DMS53 treated with DMSO at 0.1 percent for 48 hours (cell line): Measurements from ENCODE around the gene SLC38A7.
"Not testable (repeated sequence)": the region's sequence is repeated elsewhere in the genome, so short reads cannot be mapped to it uniquely, and the experiment has no call there.

Experiments
- DNase-seq: peaks from one replicate; lab custom pipeline; 2025; ENCODE audit not compliant: unreplicated experiment; lab: John Stamatoyannopoulos, UW

The SLC38A7 gene, protein sequence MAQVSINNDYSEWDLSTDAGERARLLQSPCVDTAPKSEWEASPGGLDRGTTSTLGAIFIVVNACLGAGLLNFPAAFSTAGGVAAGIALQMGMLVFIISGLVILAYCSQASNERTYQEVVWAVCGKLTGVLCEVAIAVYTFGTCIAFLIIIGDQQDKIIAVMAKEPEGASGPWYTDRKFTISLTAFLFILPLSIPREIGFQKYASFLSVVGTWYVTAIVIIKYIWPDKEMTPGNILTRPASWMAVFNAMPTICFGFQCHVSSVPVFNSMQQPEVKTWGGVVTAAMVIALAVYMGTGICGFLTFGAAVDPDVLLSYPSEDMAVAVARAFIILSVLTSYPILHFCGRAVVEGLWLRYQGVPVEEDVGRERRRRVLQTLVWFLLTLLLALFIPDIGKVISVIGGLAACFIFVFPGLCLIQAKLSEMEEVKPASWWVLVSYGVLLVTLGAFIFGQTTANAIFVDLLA

GRCh38 chr16:58684354-58685083, at the start of gene SLC38A7:
Gene SLC38A7, minus strand, starts transcription at chr16:58684770. Its CDS starts 4,644 bp downstream, at chr16:58680126.
- DNase-seq: peak; percentile 52

GRCh38 chr16:58733671-58734458, 49.3 kb upstream of the SLC38A7 start, which contains the start of gene GOT2:
Gene GOT2, minus strand, starts transcription at chr16:58734316. Its CDS starts 88 bp downstream, at chr16:58734228.
- DNase-seq: peak; percentile 65

GRCh38 chr16:58733248-58733670, 48.7 kb upstream of the SLC38A7 start:
- no peak for DNase-seq

DNA sequence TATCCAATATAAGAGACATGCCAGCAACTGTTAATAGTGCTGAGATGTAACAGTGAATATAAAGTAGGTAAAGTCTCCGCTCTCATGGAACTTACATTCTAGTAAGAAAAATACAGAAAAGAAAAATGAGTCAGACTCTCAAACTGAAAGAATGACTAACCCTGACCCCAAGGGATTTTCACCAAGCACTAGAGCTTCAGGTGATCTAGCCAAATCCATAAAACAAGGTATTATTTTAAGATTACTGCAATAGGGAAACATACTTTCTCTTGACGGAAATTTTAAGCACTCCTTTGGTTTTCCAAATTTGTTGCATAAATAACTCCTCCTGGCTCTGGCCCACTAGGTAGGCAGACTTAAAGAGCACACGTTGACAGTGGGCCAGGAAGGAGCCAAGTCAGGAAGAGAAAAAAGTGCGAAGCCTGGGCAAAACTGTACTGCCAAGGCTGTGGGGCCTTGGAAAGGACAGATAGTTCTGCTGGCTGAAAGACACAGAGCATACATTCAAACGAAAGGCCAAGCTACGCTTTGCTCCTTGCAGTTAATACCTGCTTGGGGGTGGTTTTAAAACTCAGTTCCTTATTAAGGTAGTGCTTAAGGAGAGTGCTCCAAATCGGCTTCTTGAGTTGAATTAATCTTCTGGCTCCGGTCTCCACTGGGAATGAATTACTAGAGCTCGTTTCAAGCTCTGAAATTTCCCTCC, 48.1 kb upstream of the SLC38A7 start:
- DNase-seq: no peak

DNA sequence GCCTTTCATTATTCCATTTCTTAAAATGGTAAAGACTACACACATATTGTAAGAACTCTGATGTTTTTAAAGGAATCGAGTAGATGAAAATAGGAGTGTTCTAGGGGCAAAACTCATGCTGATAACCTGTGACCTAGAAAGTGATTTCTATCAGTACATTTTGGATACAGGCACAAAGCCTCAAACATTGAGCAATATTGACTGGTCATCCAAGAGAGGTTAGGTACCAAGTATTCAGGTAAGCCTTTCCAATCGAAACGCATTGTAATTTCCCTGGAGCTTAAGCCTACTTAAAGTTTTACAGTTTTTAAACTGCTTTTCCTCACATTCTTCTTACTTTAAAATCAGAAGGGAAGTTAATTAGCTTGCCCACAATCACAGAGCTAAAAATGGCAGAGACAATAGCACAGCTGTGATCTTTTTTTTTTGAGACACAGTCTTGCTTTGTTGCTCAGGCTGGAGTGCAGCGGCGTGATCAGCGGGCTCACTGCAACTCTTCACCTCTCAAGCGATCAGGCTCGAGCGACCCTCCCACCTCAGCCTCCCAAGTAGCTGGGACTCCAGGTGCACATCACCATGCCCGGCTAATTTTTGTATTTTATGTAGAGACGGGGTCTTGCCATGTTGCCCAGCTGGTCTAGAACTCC, 46.3 kb upstream of the SLC38A7 start:
- DNase-seq: no peak

DNA sequence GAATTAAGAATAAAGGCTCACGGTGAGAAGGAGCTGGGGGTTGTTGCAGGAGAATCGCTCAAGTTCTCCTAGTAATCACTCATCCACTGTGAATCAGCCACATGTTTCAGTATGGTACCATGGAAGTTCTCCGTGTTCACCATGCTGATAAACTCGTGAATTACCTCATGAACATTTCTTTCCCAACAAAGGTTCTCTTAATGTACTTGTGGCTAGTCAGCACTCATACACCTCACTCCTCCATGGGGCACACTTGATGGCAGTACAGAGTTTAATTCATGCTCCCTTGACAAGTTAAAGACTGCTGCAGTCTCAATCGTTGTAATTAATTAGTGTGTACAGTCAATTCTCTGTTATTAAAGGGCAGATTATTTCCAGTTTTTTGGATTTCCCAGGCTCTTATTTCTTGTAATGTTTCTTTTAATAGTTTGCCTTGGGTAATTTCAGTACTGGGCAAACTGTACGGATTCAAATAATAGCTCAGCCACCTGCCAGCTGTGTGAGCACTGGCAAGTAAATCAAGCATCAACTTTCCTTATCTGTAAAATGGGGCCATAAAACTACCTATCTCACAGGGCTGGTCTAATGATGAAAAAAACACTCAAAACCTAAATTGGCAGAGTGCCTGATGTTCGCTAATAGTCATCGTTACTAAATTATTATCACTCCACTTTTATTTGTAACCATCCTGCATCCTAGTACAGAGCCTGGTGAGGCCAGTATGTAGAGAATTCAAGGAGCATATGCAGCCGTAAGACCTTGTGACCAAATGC, 43.4 kb upstream of the SLC38A7 start:
- DNase-seq: no peak

DNA sequence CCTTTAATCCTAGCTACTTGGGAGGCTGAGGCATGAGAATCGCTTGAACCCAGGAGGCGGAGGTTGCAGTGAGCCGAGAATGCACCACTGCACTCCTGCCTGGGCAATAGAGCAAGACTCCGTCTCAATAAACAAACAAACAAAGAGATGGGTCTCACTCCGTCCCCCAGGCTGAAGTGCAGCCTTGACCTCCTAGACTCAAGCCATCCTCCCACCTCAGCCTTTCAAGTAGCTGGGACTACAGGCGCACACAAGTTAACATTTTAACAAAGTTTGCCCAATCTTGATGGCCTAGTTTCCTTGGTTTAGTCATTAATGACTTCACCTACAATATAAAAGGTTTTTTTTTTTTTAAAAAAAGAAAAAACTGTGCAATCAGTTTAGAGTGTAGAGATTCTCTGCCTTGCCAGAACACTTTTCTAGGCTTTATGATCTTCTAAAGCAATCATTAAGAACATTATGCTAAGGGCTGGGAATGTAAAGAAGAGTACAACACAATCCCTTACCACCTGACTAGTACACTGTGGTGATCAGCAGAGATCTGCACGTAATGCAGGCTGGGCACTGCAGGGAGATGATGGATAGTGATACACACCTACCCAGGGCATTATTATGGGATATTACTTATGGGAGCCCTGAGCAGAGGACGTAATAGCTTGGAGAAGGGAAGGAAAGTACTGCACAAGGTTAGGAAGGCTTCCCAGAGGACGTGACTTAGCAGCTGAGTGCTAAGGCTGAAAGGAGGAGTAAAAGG, 42.6 kb upstream of the SLC38A7 start:
- no peak for DNase-seq

DNA sequence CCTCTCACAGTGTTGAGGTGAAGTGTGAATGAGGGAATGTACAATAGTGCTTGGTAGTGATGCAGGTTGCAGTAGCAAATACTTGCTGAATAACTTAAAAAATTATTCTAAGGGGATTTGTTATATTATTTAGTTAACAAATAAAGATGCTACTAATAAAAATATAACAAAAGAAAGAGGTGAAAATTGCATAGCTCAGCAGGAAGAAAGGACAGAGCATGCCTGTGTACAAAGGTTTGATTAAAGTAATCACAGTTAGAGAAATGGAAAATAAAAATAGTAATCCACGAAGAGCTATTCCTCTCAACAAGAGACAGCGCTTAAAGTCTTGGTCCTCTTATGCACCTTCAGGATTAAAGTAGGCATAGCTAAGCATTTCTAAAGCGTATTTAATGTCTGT, 38.5 kb upstream of the SLC38A7 start:
- DNase-seq: no peak

GRCh38 chr16:58717994-58718393, 33.4 kb upstream of the SLC38A7 start:
- no peak for DNase-seq

GRCh38 chr16:58716468-58716867, 31.9 kb upstream of the SLC38A7 start:
- DNase-seq: no peak

GRCh38 chr16:58713742-58714141, 29.2 kb upstream of the SLC38A7 start:
- no peak for DNase-seq

GRCh38 chr16:58709333-58709732, 24.8 kb upstream of the SLC38A7 start:
- no peak for DNase-seq

DNA sequence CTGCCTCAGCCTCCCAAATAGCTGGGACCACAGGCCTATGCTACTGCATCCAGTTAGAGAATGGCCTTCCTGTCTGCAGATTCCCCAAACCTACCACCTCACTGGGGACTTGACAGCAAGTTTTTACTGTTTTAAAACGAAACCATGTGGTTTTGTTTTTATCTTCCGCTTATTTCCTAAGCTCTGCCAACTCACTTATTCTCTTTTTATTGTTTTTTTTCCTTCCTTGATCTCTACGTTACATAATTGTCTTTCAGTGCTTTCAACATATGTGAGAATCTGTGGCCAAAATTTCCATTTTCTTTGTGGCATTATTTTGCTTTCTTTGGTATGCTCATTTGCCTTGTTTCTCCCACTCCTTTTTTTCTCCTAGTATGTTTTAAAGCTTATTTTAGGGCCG, 14.6 kb upstream of the SLC38A7 start:
- no peak for DNase-seq

DNA sequence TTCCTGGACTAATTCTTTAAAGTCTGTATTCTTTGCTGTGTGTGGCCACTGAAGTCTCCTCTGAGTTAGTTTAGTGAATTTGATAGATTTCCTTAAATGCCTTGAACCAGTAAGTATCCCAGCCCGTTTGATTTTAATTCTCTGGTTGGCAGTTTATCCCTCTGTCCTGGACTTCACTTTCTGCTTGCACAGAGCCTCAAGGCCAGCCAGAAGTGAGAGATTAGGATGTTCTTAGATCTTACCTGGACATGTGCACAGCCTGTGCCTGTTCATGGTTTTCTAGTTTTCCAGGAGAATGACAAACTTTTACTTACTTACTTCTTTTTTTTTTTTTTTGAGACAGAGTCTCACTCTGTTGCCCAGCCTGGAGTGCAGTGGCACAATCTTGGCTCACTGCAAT, 10.8 kb upstream of the SLC38A7 start:
- no peak for DNase-seq

- DNase-seq: no peak
These were observed 7.9 kb upstream of the SLC38A7 start for GRCh38 chr16:58692450-58692849.

DNA sequence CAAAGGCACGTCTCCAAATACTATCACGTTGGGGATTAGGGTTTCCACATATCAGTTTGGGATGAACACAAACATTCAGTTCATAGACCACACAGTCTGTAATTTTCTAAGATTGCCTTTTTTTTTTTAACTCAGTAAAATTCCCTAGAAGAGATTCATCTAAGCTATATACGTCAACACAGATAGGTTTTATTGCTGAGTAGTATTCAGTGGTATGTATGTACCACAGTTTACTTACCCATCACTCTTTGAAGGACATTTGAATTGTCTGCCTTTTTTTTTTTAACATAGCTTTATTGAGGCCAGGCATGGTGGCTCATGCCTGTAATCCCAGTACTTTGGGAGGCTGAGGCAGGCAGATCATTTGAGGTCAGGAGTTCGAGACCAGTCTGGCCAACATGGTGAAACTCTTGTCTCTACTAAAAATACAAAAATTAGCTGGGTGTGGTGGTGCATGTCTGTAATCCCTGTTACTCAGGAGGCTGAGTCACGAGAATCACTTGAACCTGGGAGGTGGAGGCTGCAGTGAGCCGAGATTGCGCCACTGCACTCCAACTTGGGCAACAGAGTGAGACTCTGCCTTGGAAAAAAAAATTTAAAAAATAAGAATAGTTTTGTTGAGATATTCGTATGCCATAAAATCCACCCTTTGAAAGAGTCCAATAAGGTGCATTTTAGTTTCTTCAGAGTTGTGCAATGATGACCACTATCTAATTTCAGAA, 2.6 kb upstream of the SLC38A7 start:
- not testable (repeated sequence) for DNase-seq

- peak; percentile 24 for DNase-seq
These were observed 497 bp upstream of the SLC38A7 start for GRCh38 chr16:58685084-58685449.

GRCh38 chr16:58684001-58684353, 593 bp downstream of the SLC38A7 start:
- no peak for DNase-seq
